Measurements from ENCODE around the gene CAMK4. TPM values are rescaled to one million over a fixed set of nuclear protein-coding genes. Genes with fewer than 3 reads are reported as not detected.

CAMK4 gene
- total RNA-seq, 4 donors from 2014 or later, result 0.45 to 2.5 (median 1.4) TPM

DNA sequence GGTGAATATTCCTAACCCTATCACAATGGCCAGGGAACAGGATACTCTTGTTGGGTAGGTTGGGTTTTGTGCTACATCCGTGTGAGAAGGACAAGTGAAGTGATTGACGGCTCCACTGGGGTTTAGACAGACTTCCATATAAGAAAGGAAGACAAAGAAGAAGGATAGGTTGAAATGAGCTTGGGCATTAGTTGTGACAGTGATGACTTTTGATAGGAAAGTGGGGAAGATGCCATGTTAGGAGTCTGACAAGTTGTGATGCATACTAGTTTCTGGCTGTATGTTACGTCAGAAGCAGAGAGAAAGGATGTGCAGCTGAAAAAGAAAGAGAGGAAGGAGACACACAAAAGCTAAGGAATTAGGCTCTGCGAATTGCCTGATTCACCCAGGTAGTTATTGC lies 150.2 kb downstream of the CAMK4 start:
- Histone ChIP-seq H3K4me1 (no peaks in the 10 kb centered on the region), H3K27ac (no peak overlapping the region), H3K36me3 (no peaks in the 10 kb centered on the region), H3K27me3 (no peaks in the 10 kb centered on the region), H3K4me3 (replicated peaks in 1 of 3) (no peak overlapping the region), H3K9me3 (no peaks in the 10 kb centered on the region)
- no peak for TF ChIP-seq POLR2A (IDR thresholded peaks at IDR 0.05)
- TF ChIP-seq, protein P1, sequence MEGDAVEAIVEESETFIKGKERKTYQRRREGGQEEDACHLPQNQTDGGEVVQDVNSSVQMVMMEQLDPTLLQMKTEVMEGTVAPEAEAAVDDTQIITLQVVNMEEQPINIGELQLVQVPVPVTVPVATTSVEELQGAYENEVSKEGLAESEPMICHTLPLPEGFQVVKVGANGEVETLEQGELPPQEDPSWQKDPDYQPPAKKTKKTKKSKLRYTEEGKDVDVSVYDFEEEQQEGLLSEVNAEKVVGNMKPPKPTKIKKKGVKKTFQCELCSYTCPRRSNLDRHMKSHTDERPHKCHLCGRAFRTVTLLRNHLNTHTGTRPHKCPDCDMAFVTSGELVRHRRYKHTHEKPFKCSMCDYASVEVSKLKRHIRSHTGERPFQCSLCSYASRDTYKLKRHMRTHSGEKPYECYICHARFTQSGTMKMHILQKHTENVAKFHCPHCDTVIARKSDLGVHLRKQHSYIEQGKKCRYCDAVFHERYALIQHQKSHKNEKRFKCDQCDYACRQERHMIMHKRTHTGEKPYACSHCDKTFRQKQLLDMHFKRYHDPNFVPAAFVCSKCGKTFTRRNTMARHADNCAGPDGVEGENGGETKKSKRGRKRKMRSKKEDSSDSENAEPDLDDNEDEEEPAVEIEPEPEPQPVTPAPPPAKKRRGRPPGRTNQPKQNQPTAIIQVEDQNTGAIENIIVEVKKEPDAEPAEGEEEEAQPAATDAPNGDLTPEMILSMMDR (IDR thresholded peaks at IDR 0.05), result no peak
- 79 to 85% methylated on average over 4 of the region's 4 CpGs for WGBS, 2 donors
- intact Hi-C loops (cut with DNase I), result no loop called here
- no peak for DNase-seq

DNA sequence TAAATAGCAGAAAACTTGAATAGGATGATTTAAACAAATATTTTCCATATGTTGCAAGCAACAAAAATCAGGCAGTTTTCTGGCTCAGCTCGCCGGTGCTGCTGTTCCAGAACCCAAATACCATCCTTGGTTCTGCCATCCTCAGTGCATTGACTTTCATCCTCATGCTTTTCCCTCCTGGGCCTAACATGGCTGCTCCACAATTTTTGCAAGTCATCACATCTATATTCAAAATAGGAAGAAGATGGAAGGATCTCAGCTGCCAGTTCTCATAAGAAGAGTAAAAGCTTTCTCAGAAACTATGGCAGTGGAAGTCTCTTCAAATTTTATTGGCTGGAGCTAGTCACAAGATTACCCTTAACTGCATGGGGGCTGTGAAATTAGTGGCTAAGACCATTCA lies 151.5 kb downstream of the CAMK4 start:
- H3K4me1 ChIP-seq, result no peaks in the 10 kb centered on the region
- H3K36me3 ChIP-seq, result no peaks in the 10 kb centered on the region
- 91 to 95% methylated on average over 2 of the region's 2 CpGs for WGBS, 2 donors
- no peak for DNase-seq
- intact Hi-C loops (cut with DNase I), result no loop called here
- H3K27ac ChIP-seq, result no peak overlapping the region
- no peak for TF ChIP-seq POLR2A (IDR thresholded peaks at IDR 0.05)
- TF ChIP-seq, protein P1 (IDR thresholded peaks at IDR 0.05), result no peak
- no peak overlapping the region for H3K4me3 ChIP-seq (replicated peaks in 1 of 3)
- no peaks in the 10 kb centered on the region for H3K9me3 ChIP-seq
- no peaks in the 10 kb centered on the region for H3K27me3 ChIP-seq

DNA sequence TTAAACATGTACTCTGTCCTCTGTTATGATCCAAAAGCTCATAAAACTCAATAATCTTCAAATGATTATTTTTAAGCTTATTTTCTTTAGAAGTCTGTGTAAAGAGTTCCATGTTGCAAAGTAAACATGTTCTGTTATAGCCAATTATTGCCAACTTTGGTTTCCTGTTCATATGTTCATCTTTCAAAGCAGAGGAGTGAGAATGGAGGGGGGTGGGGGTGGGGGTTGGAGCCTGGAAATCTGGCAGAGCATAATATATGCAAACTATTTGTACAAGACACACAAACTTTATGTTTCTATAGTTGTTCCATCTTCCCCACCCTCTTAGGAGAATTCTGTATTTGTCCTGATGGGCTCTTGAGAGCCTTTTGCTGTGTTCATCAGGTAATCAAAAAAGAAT lies 153.1 kb downstream of the CAMK4 start:
- TF ChIP-seq, protein P1 (IDR thresholded peaks at IDR 0.05), result no peak
- TF ChIP-seq POLR2A (IDR thresholded peaks at IDR 0.05), result no peak
- intact Hi-C loops (cut with DNase I), result no loop called here
- H3K27ac ChIP-seq, result no peak overlapping the region
- H3K4me3 ChIP-seq (replicated peaks in 1 of 3), result no peak overlapping the region
- no peaks in the 10 kb centered on the region for H3K9me3 ChIP-seq
- no peaks in the 10 kb centered on the region for H3K36me3 ChIP-seq
- H3K27me3 ChIP-seq, result no peaks in the 10 kb centered on the region
- H3K4me1 ChIP-seq, result no peaks in the 10 kb centered on the region
- no peak for DNase-seq

DNA sequence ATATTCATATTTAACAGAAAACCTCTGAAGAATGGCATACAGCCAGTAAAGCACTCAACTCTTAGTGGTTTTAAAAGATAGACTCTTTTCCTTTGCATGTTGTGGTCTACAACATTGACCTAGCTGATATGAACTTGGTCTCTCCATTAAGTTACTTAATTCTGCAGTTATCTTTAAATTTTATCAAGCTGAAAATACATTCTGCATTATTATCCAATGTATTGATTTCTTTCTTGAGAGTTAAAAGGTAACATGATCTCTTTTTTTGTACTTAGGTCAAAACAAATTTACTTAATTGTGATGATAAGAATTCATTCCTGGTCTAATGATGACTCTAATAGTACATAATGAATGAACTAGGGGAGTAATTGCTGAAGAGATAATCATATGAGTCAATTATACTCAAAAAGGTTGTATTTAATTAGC lies 155.2 kb downstream of the CAMK4 start:
- Histone ChIP-seq H3K27ac (no peak overlapping the region), H3K4me1 (no peaks in the 10 kb centered on the region), H3K9me3 (no peaks in the 10 kb centered on the region), H3K4me3 (replicated peaks in 1 of 3) (no peak overlapping the region), H3K27me3 (no peaks in the 10 kb centered on the region), H3K36me3 (no peaks in the 10 kb centered on the region)
- intact Hi-C loops (cut with DNase I), result no loop called here
- TF ChIP-seq, protein P1 (IDR thresholded peaks at IDR 0.05), result no peak
- no peak for TF ChIP-seq POLR2A (IDR thresholded peaks at IDR 0.05)
- no peak for DNase-seq

DNA sequence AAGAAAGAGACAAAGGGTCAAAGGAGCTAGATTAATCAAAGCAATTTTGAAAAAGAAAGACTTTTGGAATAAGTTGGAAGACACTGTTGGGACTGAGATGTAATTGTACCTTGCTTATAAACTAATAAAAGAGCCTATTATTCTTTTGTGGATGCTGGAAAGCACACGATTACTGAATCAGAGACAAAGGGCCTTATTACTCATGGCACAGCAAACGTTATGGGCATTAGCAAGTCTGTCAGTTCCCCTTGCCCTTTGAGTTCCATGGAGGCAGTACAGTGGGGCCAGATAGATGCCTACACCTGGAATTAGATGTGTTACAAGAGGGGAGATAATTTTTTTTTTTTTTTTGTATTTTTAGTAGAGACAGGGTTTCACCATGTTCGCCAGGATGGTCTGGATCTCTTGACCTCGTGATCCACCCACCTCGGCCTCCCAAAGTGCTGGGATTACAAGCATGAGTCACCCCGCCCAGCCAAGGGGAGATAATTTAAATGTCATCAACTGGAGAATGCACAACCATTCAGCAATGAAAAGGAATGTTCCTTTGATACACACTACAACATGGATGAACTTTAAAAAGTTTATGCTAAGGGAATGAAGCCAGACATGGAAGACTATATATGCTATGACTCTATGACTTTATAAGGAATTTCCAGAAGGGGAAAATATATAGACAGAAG lies 159.2 kb downstream of the CAMK4 start:
- no peak overlapping the region for H3K4me3 ChIP-seq (replicated peaks in 1 of 3)
- no peaks in the 10 kb centered on the region for H3K9me3 ChIP-seq
- intact Hi-C loops (cut with DNase I), result no loop called here
- DNase-seq, result no peak
- TF ChIP-seq POLR2A (IDR thresholded peaks at IDR 0.05), result no peak
- TF ChIP-seq, protein P1 (IDR thresholded peaks at IDR 0.05), result no peak
- H3K27ac ChIP-seq, result no peak overlapping the region
- no peaks in the 10 kb centered on the region for H3K27me3 ChIP-seq
- no peaks in the 10 kb centered on the region for H3K4me1 ChIP-seq
- 88 to 91% methylated on average over 6 of the region's 6 CpGs for WGBS, 2 donors
- no peaks in the 10 kb centered on the region for H3K36me3 ChIP-seq

Data from thyroid gland (tissue), 4 donors.